Mesenchymal stem cell (in vitro differentiated cells and primary cell): Measurements from ENCODE around the gene CCDC74B.
"Not testable (repeated sequence)": the region's sequence is repeated elsewhere in the genome, so short reads cannot be mapped to it uniquely, and the experiment has no call there.

Source experiments
- DNase-seq: peaks from one replicate; pipeline ENCODE4 v3.0.0-alpha.2; 2013
- H2AFZ ChIP-seq: one replicate; pipeline ENCODE4 v1.6.1; 2013; ENCODE audit warnings: low read depth, mild to moderate bottlenecking, control low read depth, inconsistent platforms, low read length, moderate library complexity
- H2AK5ac ChIP-seq: 2 replicates; pipeline ENCODE4 v1.6.1; 2013; ENCODE audit warnings: low read length, moderate library complexity, mild to moderate bottlenecking, inconsistent platforms; ENCODE audit not compliant: severe bottlenecking
- H2BK120ac ChIP-seq: one replicate; pipeline ENCODE4 v1.6.1; 2013; ENCODE audit warnings: low read depth, mild to moderate bottlenecking, inconsistent platforms, low read length, moderate library complexity
- H2BK12ac ChIP-seq, 2 experiments: one replicate each; pipeline ENCODE4 v1.6.1; 2013; ENCODE audit warnings: inconsistent platforms in 2 of 2, low read length in 2 of 2, mild to moderate bottlenecking in 2 of 2, moderate library complexity in 2 of 2, control low read depth in 1 of 2
- H2BK15ac ChIP-seq: one replicate; pipeline ENCODE4 v1.6.1; 2013; ENCODE audit warnings: mild to moderate bottlenecking, low read depth, inconsistent platforms; ENCODE audit not compliant: poor library complexity, severe bottlenecking
- H2BK5ac ChIP-seq: 2 replicates; pipeline ENCODE4 v1.6.1; 2013; ENCODE audit warnings: low read depth, mild to moderate bottlenecking, low read length, control low read depth, inconsistent platforms; ENCODE audit not compliant: poor library complexity, severe bottlenecking
- H3K14ac ChIP-seq, 2 experiments: one replicate each; pipeline ENCODE4 v1.6.1; 2013; ENCODE audit warnings: inconsistent platforms in 2 of 2, low read length in 2 of 2, control low read depth in 1 of 2, mild to moderate bottlenecking in 1 of 2, moderate library complexity in 1 of 2
- H3K18ac ChIP-seq, 2 experiments: one replicate each; pipeline ENCODE4 v1.6.1; 2013; ENCODE audit warnings: inconsistent platforms in 2 of 2, low read length in 2 of 2, control low read depth in 1 of 2, low read depth in 1 of 2, mild to moderate bottlenecking in 1 of 2
- H3K23ac ChIP-seq, 2 experiments: one replicate each; pipeline ENCODE4 v1.6.1; 2013; ENCODE audit warnings: inconsistent platforms in 2 of 2, low read length in 2 of 2, mild to moderate bottlenecking in 2 of 2, moderate library complexity in 2 of 2, control low read depth in 1 of 2
- H3K27ac ChIP-seq: 2 replicates; pipeline ENCODE4 v1.5.1; 2013; ENCODE audit warnings: mild to moderate bottlenecking, moderate library complexity, low read length, control low read depth, inconsistent platforms; ENCODE audit not compliant: poor library complexity, severe bottlenecking
- H3K27me3 ChIP-seq, 2 experiments: 2 replicates each; pipeline versions ENCODE4 v1.6.1 to v1.7.0; 2013; ENCODE audit warnings: low read length in 2 of 2, mild to moderate bottlenecking in 2 of 2, moderate library complexity in 2 of 2, control low read depth in 1 of 2, inconsistent platforms in 1 of 2; ENCODE audit not compliant: control insufficient read depth in 1 of 2, insufficient read depth in 1 of 2
- H3K36me3 ChIP-seq, 2 experiments: 2 replicates each; pipeline versions ENCODE4 v1.6.1 to v1.7.0; 2013; ENCODE audit warnings: low read length in 2 of 2, control low read depth in 1 of 2, inconsistent platforms in 1 of 2, low read depth in 1 of 2, mild to moderate bottlenecking in 1 of 2; ENCODE audit not compliant: insufficient read depth in 2 of 2, control insufficient read depth in 1 of 2
- H3K4ac ChIP-seq, 2 experiments: one replicate each; pipeline ENCODE4 v1.6.1; 2013; ENCODE audit warnings: inconsistent platforms in 2 of 2, low read length in 2 of 2, mild to moderate bottlenecking in 2 of 2, moderate library complexity in 2 of 2, control low read depth in 1 of 2, low read depth in 1 of 2
- H3K4me1 ChIP-seq: 2 replicates; pipeline ENCODE4 v1.6.1; 2013; ENCODE audit warnings: low read depth, low read length, control low read depth; ENCODE audit not compliant: control insufficient read depth, insufficient read depth
- H3K4me2 ChIP-seq: 2 replicates; pipeline ENCODE4 v1.6.1; 2013; ENCODE audit warnings: low read length, mild to moderate bottlenecking, inconsistent platforms; ENCODE audit not compliant: poor library complexity, severe bottlenecking
- H3K4me3 ChIP-seq, 2 experiments: 2 replicates each; pipeline versions ENCODE4 v1.5.1 to v1.7.0; 2013; ENCODE audit warnings: low read length in 2 of 2, mild to moderate bottlenecking in 2 of 2, control low read depth in 1 of 2, low read depth in 1 of 2; ENCODE audit not compliant: insufficient read depth in 1 of 2
- H3K79me1 ChIP-seq: replicated peaks from 2 replicates; pipeline ENCODE4 v1.6.1; 2013; ENCODE audit warnings: mild to moderate bottlenecking, control low read depth, low read length, inconsistent platforms; ENCODE audit not compliant: poor library complexity, severe bottlenecking
- H3K9ac ChIP-seq: 2 replicates; pipeline ENCODE4 v1.7.0; 2013; ENCODE audit warnings: mild to moderate bottlenecking, low read length, moderate library complexity
- H3K9me3 ChIP-seq: 2 replicates; pipeline ENCODE4 v1.7.0; 2013; ENCODE audit warnings: mild to moderate bottlenecking, low read length; ENCODE audit not compliant: control insufficient read depth
- H4K8ac ChIP-seq: one replicate; pipeline ENCODE4 v1.6.1; 2013; ENCODE audit warnings: inconsistent platforms, mild to moderate bottlenecking, low read length, moderate library complexity
- H4K91ac ChIP-seq: one replicate; pipeline ENCODE4 v1.6.1; 2013; ENCODE audit warnings: mild to moderate bottlenecking, low read length, inconsistent platforms
- WGBS: methylation state at CpG from one replicate; pipeline ENCODE4 v1.1.7; 2013; ENCODE audit warnings: mixed read lengths; 5-methylcytosine and 5-hydroxymethylcytosine counted together

Gene CCDC74B

DNA sequence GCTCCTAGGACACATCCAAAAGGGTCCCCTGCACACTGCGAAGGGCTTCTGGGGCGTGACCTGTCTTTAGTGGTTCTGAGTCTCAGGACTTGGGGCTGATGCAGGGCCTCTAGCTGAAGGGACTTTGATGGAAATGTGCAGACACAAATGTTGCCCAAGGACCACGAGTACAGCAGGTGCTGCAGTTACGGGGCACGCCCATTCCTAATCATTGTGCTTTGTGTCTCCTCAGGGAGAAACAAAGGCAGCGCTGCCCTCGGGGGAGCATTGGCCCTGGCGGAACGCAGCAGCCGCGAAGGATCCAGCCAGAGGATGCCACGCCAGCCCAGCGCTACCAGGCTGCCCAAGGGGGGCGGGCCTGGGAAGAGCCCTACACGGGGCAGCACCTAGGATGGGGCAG, 45.3 kb upstream of the CCDC74B start:
- Histone ChIP-seq H3K9me3 (no peaks in the 10 kb centered on the region), H2BK15ac (no peak overlapping the region), H3K23ac (no peak overlapping the region), H3K27ac (no peak overlapping the region), H2BK5ac (no peak overlapping the region), H2AK5ac (no peak overlapping the region), H3K4me2 (no peak overlapping the region), H3K79me1 (peaks cover 18% of the 10 kb centered on the region), H4K8ac (no peak overlapping the region), H2AFZ (no peak overlapping the region), H2BK120ac (no peak overlapping the region), H3K9ac (no peak overlapping the region), H3K36me3 (peaks cover 0 to 31% of the 10 kb centered on the region in 2 experiments), H3K4ac (no peak overlapping the region), H3K14ac (no peak overlapping the region), H3K4me3 (no peak overlapping the region), H2BK12ac (no peak overlapping the region), H3K18ac (no peak overlapping the region), H3K27me3 (no peaks in the 10 kb centered on the region), H4K91ac (no peak overlapping the region), H3K4me1 (peaks cover 13% of the 10 kb centered on the region)
- 85% methylated on average over 15 of the region's 15 CpGs for WGBS
- DNase-seq = no peak

GRCh38 chr2:130188958-130189357, 44.0 kb upstream of the CCDC74B start:
- peaks cover 0 to 41% of the 10 kb centered on the region in 2 experiments for H3K36me3 ChIP-seq

GRCh38 chr2:130187859-130188792, 43.2 kb upstream of the CCDC74B start:
- not testable (repeated sequence) for H3K4ac ChIP-seq, H2BK120ac ChIP-seq, H2BK5ac ChIP-seq, H3K9me3 ChIP-seq, H4K8ac ChIP-seq, H2AFZ ChIP-seq, H2BK15ac ChIP-seq, H3K18ac ChIP-seq, H4K91ac ChIP-seq, H3K23ac ChIP-seq, H3K4me2 ChIP-seq, DNase-seq, H3K4me3 ChIP-seq, H3K27me3 ChIP-seq, H2AK5ac ChIP-seq, H3K9ac ChIP-seq, H3K14ac ChIP-seq, H3K27ac ChIP-seq
- 93% methylated on average over 17 of the region's 17 CpGs for WGBS
- Histone ChIP-seq H3K79me1 (peaks cover 25% of the 10 kb centered on the region), H2BK12ac (peak overlapping the region in 1 of 2 experiments; percentile 54), H3K4me1 (peaks cover 26% of the 10 kb centered on the region), H3K36me3 (peaks cover 0 to 43% of the 10 kb centered on the region in 2 experiments)

More at GRCh38 chr2:130188958-130189357, 44.0 kb upstream of the CCDC74B start:
- H2AK5ac ChIP-seq, H3K9ac ChIP-seq, H3K23ac ChIP-seq, H2AFZ ChIP-seq, H3K14ac ChIP-seq, H4K8ac ChIP-seq, H3K18ac ChIP-seq, H4K91ac ChIP-seq, H2BK12ac ChIP-seq, H2BK5ac ChIP-seq, H3K4me3 ChIP-seq, H3K4me2 ChIP-seq, H3K4ac ChIP-seq, H3K27me3 ChIP-seq, H2BK15ac ChIP-seq, H3K27ac ChIP-seq, DNase-seq, H2BK120ac ChIP-seq, H3K9me3 ChIP-seq: not testable (repeated sequence)
- Histone ChIP-seq H3K79me1 (peaks cover 24% of the 10 kb centered on the region), H3K4me1 (peaks cover 20% of the 10 kb centered on the region)
- 50% methylated on average over 1 of the region's 4 CpGs for WGBS

DNA sequence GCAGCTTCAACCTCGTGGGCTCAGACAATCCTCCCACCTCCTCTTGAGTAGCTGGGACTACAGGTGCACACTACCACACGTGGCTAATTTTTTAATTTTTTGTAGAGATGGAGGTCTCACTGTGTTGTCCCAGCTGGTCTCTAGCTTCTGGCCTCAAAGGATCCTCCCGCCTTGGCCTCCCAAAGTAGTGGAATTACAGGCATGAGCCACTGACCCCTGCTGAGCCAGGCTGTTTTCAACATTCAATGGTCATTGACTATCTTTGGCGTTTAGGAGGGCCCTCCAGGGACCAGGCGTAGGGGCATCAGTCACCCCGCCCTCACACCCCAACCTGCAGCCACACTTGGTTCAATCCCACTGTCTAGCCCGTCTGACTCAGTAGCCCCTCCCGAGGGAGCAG, 42.4 kb upstream of the CCDC74B start:
- H2BK120ac ChIP-seq = no peak overlapping the region
- no peak overlapping the region for H2BK5ac ChIP-seq
- H3K27me3 ChIP-seq = no peaks in the 10 kb centered on the region
- H3K27ac ChIP-seq = no peak overlapping the region
- H3K4me3 ChIP-seq = no peak overlapping the region
- no peak overlapping the region for H4K8ac ChIP-seq
- H3K79me1 ChIP-seq = peaks cover 25% of the 10 kb centered on the region
- H3K14ac ChIP-seq = no peak overlapping the region
- no peak overlapping the region for H2AK5ac ChIP-seq
- H2AFZ ChIP-seq = no peak overlapping the region
- WGBS = 82% methylated on average over 7 of the region's 8 CpGs
- H3K9ac ChIP-seq = no peak overlapping the region
- H3K9me3 ChIP-seq = no peaks in the 10 kb centered on the region
- H3K36me3 ChIP-seq = peaks cover 0 to 43% of the 10 kb centered on the region in 2 experiments
- no peak overlapping the region for H3K4ac ChIP-seq
- no peak overlapping the region for H3K4me2 ChIP-seq
- no peak overlapping the region for H3K18ac ChIP-seq
- no peak overlapping the region for H2BK12ac ChIP-seq
- peaks cover 27% of the 10 kb centered on the region for H3K4me1 ChIP-seq
- no peak overlapping the region for H4K91ac ChIP-seq
- no peak for DNase-seq
- H2BK15ac ChIP-seq = no peak overlapping the region
- no peak overlapping the region for H3K23ac ChIP-seq
